Body of pancreas (tissue), 4 donors: Measurements from ENCODE around the gene PLPPR2.

Experiments
- POLR2A ChIP-seq, 3 donors: fragments of 450-650 bp; IDR thresholded peaks; one replicate each; pipeline ENCODE4 v1.6.1; 2016; ENCODE audit warnings: antibody characterized with exemption in 3 of 3, mild to moderate bottlenecking in 2 of 3
- TF ChIP-seq, protein P1 (sequence below), 7 experiments: fragments of 450-650 bp in 4 of 7; fragments of 200-600 bp in 3 of 7; sonication (generic) in 3 of 7; IDR thresholded peaks; one replicate each; pipeline ENCODE4 v1.5.1; 2016 to 2019; ENCODE audit warnings: antibody characterized with exemption in 7 of 7

- TF ChIP-seq, protein P1, sequence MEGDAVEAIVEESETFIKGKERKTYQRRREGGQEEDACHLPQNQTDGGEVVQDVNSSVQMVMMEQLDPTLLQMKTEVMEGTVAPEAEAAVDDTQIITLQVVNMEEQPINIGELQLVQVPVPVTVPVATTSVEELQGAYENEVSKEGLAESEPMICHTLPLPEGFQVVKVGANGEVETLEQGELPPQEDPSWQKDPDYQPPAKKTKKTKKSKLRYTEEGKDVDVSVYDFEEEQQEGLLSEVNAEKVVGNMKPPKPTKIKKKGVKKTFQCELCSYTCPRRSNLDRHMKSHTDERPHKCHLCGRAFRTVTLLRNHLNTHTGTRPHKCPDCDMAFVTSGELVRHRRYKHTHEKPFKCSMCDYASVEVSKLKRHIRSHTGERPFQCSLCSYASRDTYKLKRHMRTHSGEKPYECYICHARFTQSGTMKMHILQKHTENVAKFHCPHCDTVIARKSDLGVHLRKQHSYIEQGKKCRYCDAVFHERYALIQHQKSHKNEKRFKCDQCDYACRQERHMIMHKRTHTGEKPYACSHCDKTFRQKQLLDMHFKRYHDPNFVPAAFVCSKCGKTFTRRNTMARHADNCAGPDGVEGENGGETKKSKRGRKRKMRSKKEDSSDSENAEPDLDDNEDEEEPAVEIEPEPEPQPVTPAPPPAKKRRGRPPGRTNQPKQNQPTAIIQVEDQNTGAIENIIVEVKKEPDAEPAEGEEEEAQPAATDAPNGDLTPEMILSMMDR (IDR thresholded peaks at IDR 0.05) = no peak
- TF ChIP-seq POLR2A (IDR thresholded peaks at IDR 0.05) = no peak
Observed at GRCh38 chr19:11410682-11411081, 55.5 kb downstream of the PLPPR2 start.
